ENCODE data around the gene ATG10. TPM values are rescaled to one million over a fixed set of nuclear protein-coding genes. Genes with fewer than 3 reads are reported as not detected.

ATG10 gene
- polyA plus RNA-seq, 3 donors = 10.8 to 11.5 (median 11.3) TPM

- no peak for DNase-seq
Measured at GRCh38 chr5:82274343-82275211, 302.8 kb downstream of the ATG10 start.

- DNase-seq = no peak
Measured at GRCh38 chr5:82275216-82275664, 303.4 kb downstream of the ATG10 start.

- no peak for DNase-seq
Measured at GRCh38 chr5:82276800-82277612, 305.2 kb downstream of the ATG10 start.

- no peak for DNase-seq
Measured at GRCh38 chr5:82277613-82277986, 305.8 kb downstream of the ATG10 start.

- peak; percentile 94 for DNase-seq
Measured at GRCh38 chr5:82277987-82278710, 306.3 kb downstream of the ATG10 start, which contains the start of gene RPS23. RPS23 (minus strand) TSS chr5:82278354; CDS start chr5:82278323, 31 bp downstream.

GRCh38 chr5:82278711-82279370 lies 307.0 kb downstream of the ATG10 start:
- no peak for DNase-seq

GRCh38 chr5:82283893-82284292 lies 312.1 kb downstream of the ATG10 start:
- DNase-seq = no peak

GRCh38 chr5:82285206-82285605 lies 313.4 kb downstream of the ATG10 start:
- no peak for DNase-seq

GRCh38 chr5:82287625-82288024 lies 315.8 kb downstream of the ATG10 start:
- no peak for DNase-seq

- DNase-seq = no peak
Measured at GRCh38 chr5:82290005-82290404, 318.2 kb downstream of the ATG10 start.

GRCh38 chr5:82290908-82291307 lies 319.1 kb downstream of the ATG10 start:
- DNase-seq = no peak

GRCh38 chr5:82291420-82291819 lies 319.6 kb downstream of the ATG10 start:
- DNase-seq = no peak

- DNase-seq = no peak
Measured at GRCh38 chr5:82295144-82295543, 323.3 kb downstream of the ATG10 start.

GRCh38 chr5:82295959-82296531 lies 324.2 kb downstream of the ATG10 start:
- DNase-seq = no peak

- DNase-seq = no peak
Measured at GRCh38 chr5:82296929-82297328, 325.1 kb downstream of the ATG10 start.

- DNase-seq = no peak
Measured at GRCh38 chr5:82297711-82298110, 325.9 kb downstream of the ATG10 start.

GRCh38 chr5:82298668-82299067 lies 326.8 kb downstream of the ATG10 start:
- no peak for DNase-seq

- no peak for DNase-seq
Measured at GRCh38 chr5:82301190-82301589, 329.4 kb downstream of the ATG10 start.
